Heart left ventricle (tissue), 16 donors: ENCODE data around the gene CUEDC2. TPM values are rescaled to one million over a fixed set of nuclear protein-coding genes. Genes with fewer than 3 reads are reported as not detected.

Source experiments
- ATAC-seq, 4 donors: fragments of 200-7000 bp; cut with Tn5 transposase; one replicate each; pipeline ENCODE4 v1.9.1; 2020 to 2022; ENCODE audit warnings: moderate library complexity in 4 of 4, mild to moderate bottlenecking in 3 of 4, moderate number of reproducible peaks in 1 of 4
- DNase-seq, 5 donors: peaks; one replicate each; pipeline ENCODE4 v3.0.0-alpha.2; 2020
- H3K27ac ChIP-seq, 12 donors: fragments of 200-600 bp; sonication (generic) in 4 of 12; one replicate each; pipeline versions ENCODE4 v1.5.0 to v1.8.0; 2016 to 2022; ENCODE audit warnings: mild to moderate bottlenecking in 2 of 12
- H3K27me3 ChIP-seq, 9 donors: fragments of 200-600 bp; sonication (generic) in 2 of 9; one replicate each; pipeline versions ENCODE4 v1.5.1 to v1.8.0; 2016 to 2022; ENCODE audit warnings: mild to moderate bottlenecking in 3 of 9
- H3K36me3 ChIP-seq, 9 donors: fragments of 200-600 bp; sonication (generic) in 2 of 9; one replicate each; pipeline versions ENCODE4 v1.5.0 to v1.8.0; 2018 to 2022; ENCODE audit warnings: mild to moderate bottlenecking in 2 of 9
- H3K4me1 ChIP-seq, 12 donors: fragments of 200-600 bp; sonication (generic) in 4 of 12; one replicate each; pipeline versions ENCODE4 v1.5.0 to v1.8.0; 2016 to 2022; ENCODE audit warnings: mild to moderate bottlenecking in 3 of 12
- H3K4me3 ChIP-seq, 12 donors: fragments of 200-600 bp; sonication (generic) in 4 of 12; one replicate each; pipeline versions ENCODE4 v1.5.0 to v1.8.0; 2017 to 2022; ENCODE audit warnings: mild to moderate bottlenecking in 9 of 12, moderate library complexity in 4 of 12
- H3K9me3 ChIP-seq, 12 donors: fragments of 200-600 bp; sonication (generic) in 4 of 12; one replicate each; pipeline versions ENCODE4 v1.5.0 to v1.8.0; 2016 to 2022; ENCODE audit warnings: mild to moderate bottlenecking in 1 of 12
- POLR2A ChIP-seq, 2 donors: fragments of 450-650 bp; IDR thresholded peaks; one replicate each; pipeline ENCODE4 v1.6.1; 2017; ENCODE audit warnings: antibody characterized with exemption in 2 of 2, mild to moderate bottlenecking in 2 of 2, moderate library complexity in 2 of 2
- WGBS, 4 donors: extraction: QIAGEN DNeasy Blood & Tissue Kit in 2 of 4; methylation state at CpG; one replicate each; pipeline versions ENCODE4 v1.1.5 to v1.1.7; 2013 to 2018; 5-methylcytosine and 5-hydroxymethylcytosine counted together
- intact Hi-C, 10 donors: fragments of 100-400 bp; cut with DNase I; formaldehyde crosslinking; loops; one replicate each; pipeline versions ENCODE4 v1.11.1 to v1.14.2; 2022
- polyA plus RNA-seq, 2 donors: library from polyadenylated mRNA; stranded (reverse); fragments of 200-250 nt; gene quantifications; one replicate each; pipeline ENCODE4 v1.2.3, GENCODE V29; 2013
- total RNA-seq, 9 donors: library from RNA; depleted of rRNA in 2 of 9; stranded (reverse); fragments of >200 nt in 2 of 9; fragmentation: NEBNext Ultra II Directional in 3 of 9; extraction: Animal tissue kit (Norgen Biotek cat#: 25700) in 3 of 9; gene quantifications; one replicate each; pipeline versions ENCODE4 v1.1.0 to v1.2.4, GENCODE V29; 2016 to 2023
- TF ChIP-seq, protein P1 (sequence below), 12 donors: fragments of 200-600 bp; sonication (generic) in 4 of 12; IDR thresholded peaks; one replicate each; pipeline versions ENCODE4 v1.5.0 to v1.8.0; 2018 to 2022; ENCODE audit warnings: antibody characterized with exemption in 12 of 12, mild to moderate bottlenecking in 5 of 12
- donor health status: ischemic (EF 13 %, LVEDD 7.1; RV severe dilation, severe dysfunction).
- donor health status: healthy with polysubstance abuse.
- donor health status: DM: no; HTN: yes; CAD: no.
- donor health status: DM: no; HTN: no; CAD: no.
- donor health status: ischemic (EF 25% LVEDD 6.9; RV normal size, moderate dysfunction).
- donor health status: ischemic (EF 25% LVEDD 5.7; RV mildly dilated, moderate dysfunction).
- donor health status: healthy.
- donor health status: DM: yes; HTN: yes; CAD: no.
- donor health status: ischemic (EF 35%, LVEDD 5.7; RV mildly dilated, moderate dysfunction).
- donor health status: nonischemic (EF 11% LVEDD 7.7; RV severe dilation, severe dysfunction).
- donor health status: DM: yes; HTN: yes; CAD: no.
- donor health status: PGD.
- donor health status: ischemic (EF 29% LVEDD 5.4; RV normal size, mild dysfunction).
- donor health status: nonischemic (EF 23%, LVEDD 6.1; RV moderate dilation, normal function).

Gene CUEDC2
- total and polyA plus RNA-seq, 11 donors: 62.0 to 107 (median 79.2) TPM

DNA sequence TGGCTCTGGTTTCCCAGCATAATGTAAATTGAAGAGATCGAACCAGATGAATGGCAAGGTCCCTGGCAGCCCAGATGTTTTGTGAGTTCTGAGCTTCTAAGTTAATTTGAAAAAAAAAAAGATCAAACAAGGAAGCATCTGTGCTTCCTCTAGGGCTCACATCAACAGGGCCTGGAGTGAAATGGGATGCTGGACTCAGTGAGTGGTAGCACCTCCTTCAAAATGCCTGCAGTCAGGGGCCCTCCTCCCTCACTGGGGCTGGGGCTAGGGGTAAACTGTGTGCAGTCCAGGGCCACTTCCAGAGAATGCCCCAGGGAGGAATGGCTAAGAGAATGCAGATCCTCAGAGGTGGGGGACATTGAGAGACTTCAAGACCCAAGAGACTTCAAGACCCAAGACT is 6.0 kb upstream of the CUEDC2 start:
- Histone ChIP-seq H3K4me1 (peaks cover 0 to 47% (median 0%) of the 10 kb centered on the region in 12 donors), H3K27me3 (peaks cover 0 to 12% (median 0%) of the 10 kb centered on the region in 9 donors), H3K9me3 (no peaks in the 10 kb centered on the region)

DNA sequence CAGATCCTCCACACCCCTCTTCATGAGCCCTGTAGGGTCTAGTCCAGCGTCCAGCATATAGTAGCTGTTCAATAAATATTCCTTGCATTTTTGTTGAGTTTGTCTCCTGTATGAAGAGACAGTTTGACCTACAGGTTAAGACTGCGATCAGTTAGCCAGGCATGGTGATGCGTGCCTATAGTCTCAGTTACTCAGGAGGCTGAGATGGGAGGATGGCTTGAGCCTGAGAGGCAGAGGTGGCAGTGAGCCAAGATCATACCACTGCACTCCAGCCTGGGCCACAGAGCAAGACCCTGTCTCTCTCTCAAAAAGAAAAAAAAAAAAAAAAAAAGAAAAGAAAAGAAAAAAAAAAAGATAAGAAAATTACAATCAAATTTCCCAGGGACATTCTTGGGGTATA is 5.1 kb upstream of the CUEDC2 start:
- H3K4me1 ChIP-seq: peaks cover 0 to 52% (median 1%) of the 10 kb centered on the region in 12 donors
- no peaks in the 10 kb centered on the region for H3K9me3 ChIP-seq
- 94 to 98% (median 95%) methylated on average over 3 of the region's 3 CpGs for WGBS, 4 donors
- ATAC-seq (no peak), DNase-seq (no peak)
- H3K4me3 ChIP-seq: peak overlapping the region in 1 of 12 donors; percentile 57
- intact Hi-C loops: no loop called here
- TF ChIP-seq, protein P1, sequence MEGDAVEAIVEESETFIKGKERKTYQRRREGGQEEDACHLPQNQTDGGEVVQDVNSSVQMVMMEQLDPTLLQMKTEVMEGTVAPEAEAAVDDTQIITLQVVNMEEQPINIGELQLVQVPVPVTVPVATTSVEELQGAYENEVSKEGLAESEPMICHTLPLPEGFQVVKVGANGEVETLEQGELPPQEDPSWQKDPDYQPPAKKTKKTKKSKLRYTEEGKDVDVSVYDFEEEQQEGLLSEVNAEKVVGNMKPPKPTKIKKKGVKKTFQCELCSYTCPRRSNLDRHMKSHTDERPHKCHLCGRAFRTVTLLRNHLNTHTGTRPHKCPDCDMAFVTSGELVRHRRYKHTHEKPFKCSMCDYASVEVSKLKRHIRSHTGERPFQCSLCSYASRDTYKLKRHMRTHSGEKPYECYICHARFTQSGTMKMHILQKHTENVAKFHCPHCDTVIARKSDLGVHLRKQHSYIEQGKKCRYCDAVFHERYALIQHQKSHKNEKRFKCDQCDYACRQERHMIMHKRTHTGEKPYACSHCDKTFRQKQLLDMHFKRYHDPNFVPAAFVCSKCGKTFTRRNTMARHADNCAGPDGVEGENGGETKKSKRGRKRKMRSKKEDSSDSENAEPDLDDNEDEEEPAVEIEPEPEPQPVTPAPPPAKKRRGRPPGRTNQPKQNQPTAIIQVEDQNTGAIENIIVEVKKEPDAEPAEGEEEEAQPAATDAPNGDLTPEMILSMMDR (IDR thresholded peaks at IDR 0.05): no peak
- no peak for TF ChIP-seq POLR2A (IDR thresholded peaks at IDR 0.05)
- peaks cover 0 to 12% (median 0%) of the 10 kb centered on the region in 9 donors for H3K27me3 ChIP-seq
- H3K36me3 ChIP-seq: no peaks in the 10 kb centered on the region
- no peak overlapping the region for H3K27ac ChIP-seq

More for the DNA sequence above, 6.0 kb upstream of the CUEDC2 start:
- ATAC-seq (no peak), DNase-seq (no peak)
- no peak for TF ChIP-seq POLR2A (IDR thresholded peaks at IDR 0.05)
- TF ChIP-seq, protein P1 (IDR thresholded peaks at IDR 0.05): no peak
- Histone ChIP-seq H3K4me3 (no peak overlapping the region), H3K36me3 (no peaks in the 10 kb centered on the region), H3K27ac (no peak overlapping the region)
- WGBS, 4 donors: 29 to 93% (median 73%) methylated on average over 1 of the region's 1 CpG
- intact Hi-C loops: no loop called here

- ATAC-seq (no peak), DNase-seq (no peak)
- intact Hi-C loops: no loop called here
- peak overlapping the region in 3 of 12 donors; percentile 10 to 57 (median 38) for H3K4me3 ChIP-seq
- H3K36me3 ChIP-seq: no peaks in the 10 kb centered on the region
- H3K4me1 ChIP-seq: peaks cover 0 to 59% (median 10%) of the 10 kb centered on the region in 12 donors
- H3K27ac ChIP-seq: peak overlapping the region in 1 of 12 donors; percentile 89
- WGBS, 4 donors: 73 to 83% (median 78%) methylated on average over 6 of the region's 6 CpGs
- H3K9me3 ChIP-seq: no peaks in the 10 kb centered on the region
- TF ChIP-seq, protein P1 (IDR thresholded peaks at IDR 0.05): no peak
- H3K27me3 ChIP-seq: peaks cover 0 to 12% (median 0%) of the 10 kb centered on the region in 9 donors
Measured at GRCh38 chr10:102436312-102436711, 3.9 kb upstream of the CUEDC2 start.

- TF ChIP-seq POLR2A (IDR thresholded peaks at IDR 0.05): no peak
- TF ChIP-seq, protein P1 (IDR thresholded peaks at IDR 0.05): no peak
- 10 to 22% (median 15%) methylated on average over 8 to 14 of the region's 14 CpGs for WGBS, 4 donors
- Histone ChIP-seq H3K36me3 (no peaks in the 10 kb centered on the region), H3K27ac (peak overlapping the region in 4 of 12 donors; percentile 6 to 89 (median 33)), H3K4me1 (peaks cover 0 to 64% (median 12%) of the 10 kb centered on the region in 12 donors), H3K9me3 (no peaks in the 10 kb centered on the region), H3K27me3 (peaks cover 0 to 12% (median 0%) of the 10 kb centered on the region in 9 donors), H3K4me3 (peak overlapping the region in 8 of 12 donors; percentile 0 to 57 (median 32))
- intact Hi-C loops: no loop called here
- DNase-seq (no peak), ATAC-seq (no peak)
Measured at GRCh38 chr10:102435529-102436233, 3.3 kb upstream of the CUEDC2 start.
